NCI-H1048 (cell line): Measurements from ENCODE around the gene AK6.
"Not testable (repeated sequence)": the region's sequence is repeated elsewhere in the genome, so short reads cannot be mapped to it uniquely, and the experiment has no call there.

ENCODE experiments used
- DNase-seq: peaks from one replicate; lab custom pipeline; 2025; lab: John Stamatoyannopoulos, UW

The AK6 gene

DNA sequence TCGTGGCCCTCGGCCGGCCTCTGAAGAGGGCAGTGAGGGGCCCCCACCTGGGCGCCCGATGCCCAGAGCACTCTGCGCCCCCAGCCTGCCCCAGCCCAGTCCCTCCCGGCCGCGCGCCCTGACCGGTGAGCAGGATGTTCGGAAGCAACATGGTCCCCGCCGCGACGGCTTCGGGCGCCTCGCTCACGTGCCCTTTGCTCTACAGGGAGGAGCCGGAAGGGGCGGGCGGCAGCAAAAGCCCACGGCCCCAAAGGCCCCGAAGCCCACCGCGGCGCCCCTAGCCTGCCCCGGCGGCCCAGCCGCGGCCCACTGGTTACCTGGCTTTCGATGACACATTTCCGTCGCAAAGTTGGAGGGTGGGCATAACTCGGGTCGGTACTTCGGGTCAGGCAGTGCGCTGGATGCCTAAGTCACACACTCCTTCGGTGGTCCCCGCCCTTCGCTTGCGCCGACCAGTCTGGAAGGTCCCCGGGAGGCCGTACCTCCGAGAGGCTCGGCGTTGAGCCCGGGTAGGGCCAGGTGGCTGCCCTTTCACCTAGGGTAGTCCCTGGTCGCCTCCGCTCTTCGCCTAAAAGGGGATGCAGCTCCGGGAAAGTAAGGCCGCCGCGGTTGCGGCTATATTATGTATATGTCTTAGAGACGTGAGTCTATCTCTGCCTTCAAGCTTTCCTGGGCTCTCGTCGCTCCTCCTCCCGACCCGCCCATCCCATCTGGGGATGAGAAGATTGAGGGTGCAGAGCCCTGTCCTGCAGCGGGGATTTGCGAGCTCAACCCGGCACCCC, at the start of gene AK6, which contains the start of the genes RAD17 and TAF9:
Gene AK6, minus strand, starts transcription at position 181 of the 782 bp plus-strand sequence. Its CDS starts 30 bp downstream, at position 151.
Gene RAD17, plus strand, starts transcription at position 479 of the 782 bp plus-strand sequence. CDS start 2,391 bp downstream, outside the sequence.
Gene TAF9, minus strand, starts transcription at position 181 of the 782 bp plus-strand sequence. CDS start 3,783 bp downstream, outside the sequence.
- peak; percentile 72 for DNase-seq

DNA sequence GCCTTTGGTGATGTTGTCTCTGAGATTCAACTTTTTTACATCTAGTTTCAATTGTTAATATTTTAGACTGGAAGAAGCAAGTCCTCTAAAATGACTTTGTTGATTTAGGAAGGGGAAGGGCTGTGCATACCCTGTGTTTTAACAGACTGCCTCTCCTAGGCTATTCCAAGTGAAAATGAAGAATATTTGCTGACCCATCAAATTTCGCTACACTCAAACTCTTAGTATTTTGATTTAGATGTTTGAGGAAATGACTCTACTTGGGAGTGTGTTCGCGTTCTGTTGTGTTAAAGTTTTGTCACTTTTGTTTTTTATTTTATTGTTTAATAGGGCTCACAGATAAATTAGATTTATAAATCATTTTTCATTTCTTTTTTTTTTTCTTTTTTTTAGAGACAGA, 49.2 kb upstream of the AK6 start:
- no peak for DNase-seq

DNA sequence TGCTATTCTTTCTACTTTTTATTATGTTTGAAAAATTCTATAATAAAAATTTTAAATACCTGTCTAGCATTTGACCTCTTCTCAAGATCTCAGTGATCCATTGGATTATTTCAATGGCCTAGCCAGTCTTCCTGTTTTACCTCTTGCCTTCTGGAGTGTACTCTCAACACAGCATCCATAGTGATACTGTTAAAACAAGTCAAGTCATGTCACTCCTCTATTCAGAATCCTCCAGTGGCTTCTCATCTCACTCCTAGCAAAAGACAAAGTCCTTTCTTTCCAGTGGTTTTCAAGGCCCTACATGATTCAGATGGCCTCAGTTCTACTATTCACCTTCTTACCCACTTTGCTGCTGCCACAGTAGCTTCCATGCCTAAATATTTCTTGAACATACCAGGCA, 47.4 kb upstream of the AK6 start:
- no peak for DNase-seq

DNA sequence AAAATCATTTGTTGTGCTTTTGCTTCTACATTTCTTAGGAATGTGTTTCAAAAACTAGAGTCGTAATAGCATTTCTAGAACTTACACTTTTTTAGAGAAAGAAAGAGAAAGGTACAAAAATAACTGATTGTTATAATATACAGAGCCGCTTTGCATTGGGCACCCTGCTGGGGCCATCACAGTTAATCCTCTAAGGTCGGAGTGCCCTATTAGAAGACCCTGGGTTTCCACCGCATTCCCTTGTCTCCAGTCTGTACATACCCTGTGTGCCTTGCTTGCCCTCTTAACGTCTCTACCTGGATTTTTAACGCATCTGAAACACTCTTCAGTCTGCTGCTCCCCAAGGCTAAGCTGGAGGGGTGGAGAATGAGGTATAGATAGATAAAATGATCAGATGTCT, 46.9 kb upstream of the AK6 start:
- DNase-seq, result no peak

DNA sequence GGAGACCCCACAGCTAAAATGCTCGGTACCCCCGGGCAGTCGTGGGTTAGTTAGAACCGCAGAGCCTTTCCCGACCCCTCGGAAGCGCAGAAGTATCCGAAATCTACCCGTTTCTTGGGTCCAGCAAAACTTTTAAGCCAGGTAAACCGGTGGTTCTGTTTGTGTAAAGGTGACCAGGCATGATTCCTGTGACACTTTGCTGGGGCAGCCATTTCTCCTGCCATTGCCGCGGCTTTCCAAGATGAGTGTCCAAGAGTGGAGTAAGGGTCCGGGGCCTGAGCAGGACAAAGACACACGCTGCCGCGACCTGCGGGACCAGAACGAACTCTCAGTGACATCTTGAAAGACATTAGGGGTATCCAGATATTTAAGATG, 46.3 kb upstream of the AK6 start:
- no peak for DNase-seq

DNA sequence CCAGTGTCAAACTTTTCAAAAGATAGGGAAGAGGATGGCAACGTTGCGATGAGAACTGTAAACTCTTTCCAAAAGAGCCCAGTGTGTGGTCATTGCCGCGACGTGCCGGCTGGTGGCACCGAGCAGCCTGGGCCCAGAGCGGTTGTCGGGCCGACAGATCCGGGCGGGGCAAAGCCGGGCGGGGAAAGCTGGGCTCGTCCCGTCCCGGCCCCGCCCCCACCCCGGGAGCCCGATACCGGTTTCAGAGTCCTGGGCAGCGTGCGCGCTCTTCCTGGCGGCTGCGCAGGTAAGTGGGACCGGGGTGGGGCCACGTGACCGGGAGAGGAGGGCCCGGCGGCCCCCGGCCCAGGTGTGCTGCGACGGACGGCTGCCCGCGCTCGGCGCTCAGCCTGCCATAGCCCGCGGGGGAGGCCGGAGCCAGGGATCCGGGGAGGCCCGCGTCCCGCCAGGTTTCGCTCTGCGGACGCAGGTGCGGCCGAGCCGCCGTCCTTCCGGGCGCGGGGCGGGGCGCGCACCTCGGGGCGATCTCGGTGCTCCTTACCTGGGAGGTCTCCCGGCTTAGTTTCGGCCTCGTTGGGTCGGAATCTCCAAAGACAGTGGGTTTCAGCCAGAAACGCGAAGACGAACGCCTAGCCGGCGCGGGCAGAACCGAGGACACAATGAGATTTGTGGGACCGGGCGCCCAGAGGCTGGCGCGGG, 45.7 kb upstream of the AK6 start, which contains the start of gene MARVELD2:
Gene MARVELD2, plus strand, starts transcription at position 232 of the 699 bp plus-strand sequence. CDS start 4,270 bp downstream, outside the sequence.
- DNase-seq, result peak; percentile 85

DNA sequence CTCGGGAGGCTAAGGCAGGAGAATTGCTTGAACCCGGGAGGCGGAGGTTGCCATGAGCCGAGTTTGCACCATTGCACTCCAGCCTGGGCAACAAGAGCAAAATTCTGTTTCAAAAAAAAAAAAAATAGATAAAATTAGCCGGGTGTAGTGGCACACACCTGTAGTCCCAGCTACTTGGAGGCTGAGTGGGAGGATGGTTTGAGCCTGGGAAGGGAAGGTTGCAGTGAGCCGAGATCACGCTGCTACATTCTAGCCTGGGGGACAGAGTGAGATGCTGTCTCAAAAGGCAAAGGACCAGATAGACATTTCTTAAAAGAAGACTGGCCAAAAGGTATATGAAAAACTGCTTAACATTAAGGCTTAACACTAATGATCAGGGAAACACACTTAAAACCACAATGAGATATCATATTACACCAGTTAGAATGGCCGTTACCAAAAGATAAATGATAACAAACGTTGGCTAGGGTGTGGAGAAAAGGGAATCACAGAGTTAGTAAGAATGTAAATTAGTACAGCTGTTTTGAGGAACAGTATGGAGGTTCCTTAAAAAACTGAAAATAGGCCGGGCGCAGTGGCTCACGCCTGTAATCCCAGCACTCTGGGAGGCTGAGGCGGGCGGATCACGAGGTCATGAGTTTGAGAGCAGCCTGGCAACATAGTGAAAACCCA, 35.5 kb upstream of the AK6 start:
- no peak for DNase-seq

DNA sequence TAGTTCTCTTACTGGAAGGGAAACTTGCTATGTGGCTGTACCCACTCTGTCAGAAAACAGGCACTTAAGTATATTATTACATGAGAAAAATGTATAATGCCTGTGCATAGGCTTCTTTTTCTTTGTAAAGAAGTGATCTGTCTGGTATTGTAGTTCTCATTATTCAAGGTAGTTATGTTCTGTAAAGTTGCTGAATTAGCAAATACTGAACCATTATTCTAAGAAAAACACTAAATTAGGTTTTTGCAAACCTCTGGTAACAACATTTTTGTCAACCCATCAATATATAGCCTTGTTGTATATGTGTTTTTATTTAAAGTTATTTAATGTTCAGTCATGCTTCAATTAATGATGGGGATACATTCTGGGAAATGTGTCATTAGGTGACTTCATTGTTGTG, 9.1 kb upstream of the AK6 start:
- DNase-seq, result no peak

DNA sequence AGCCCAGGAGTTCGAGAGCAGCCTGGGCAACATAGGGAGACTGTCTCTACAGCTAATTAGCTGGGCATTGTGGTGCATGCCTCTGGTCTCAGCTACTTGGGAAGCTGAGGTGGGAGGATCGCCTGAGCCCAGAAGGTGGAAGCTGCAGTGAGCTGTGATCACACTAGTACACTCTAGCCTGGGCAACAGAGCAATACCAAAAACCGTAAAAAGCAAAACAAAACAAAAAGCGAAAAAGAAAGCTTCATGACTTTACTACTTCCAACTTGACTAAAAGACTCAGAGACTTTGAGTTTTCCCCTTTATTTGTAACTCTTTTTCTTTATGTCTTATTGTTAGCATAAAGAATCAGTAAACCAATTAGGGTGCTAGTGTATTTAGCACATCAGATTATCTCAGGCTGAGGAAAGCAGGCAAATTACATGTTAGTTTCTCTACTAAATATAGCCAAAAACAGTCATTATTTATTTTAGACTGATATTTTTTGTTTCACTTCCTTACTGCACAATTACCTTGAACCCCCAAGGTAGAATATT, 5.7 kb upstream of the AK6 start:
- DNase-seq, result no peak

DNA sequence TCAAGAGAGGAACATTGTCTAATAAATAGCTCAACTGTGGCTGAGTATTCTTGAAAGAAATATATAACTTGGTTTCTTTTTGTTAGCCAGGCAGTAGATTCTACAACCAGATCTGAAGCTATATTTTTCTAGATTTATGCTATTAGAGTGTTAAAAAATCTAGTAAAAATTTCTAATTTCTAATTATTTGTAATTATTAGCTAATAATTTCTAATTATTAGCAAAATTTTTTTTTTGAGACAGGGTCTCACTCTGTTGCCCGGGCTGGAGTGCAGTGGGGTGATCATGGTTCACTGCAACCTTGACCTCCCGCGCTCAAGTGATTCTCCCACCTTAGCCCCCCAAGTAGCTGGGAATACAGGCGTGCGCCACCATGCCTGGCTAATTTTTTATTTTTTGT, 3.1 kb upstream of the AK6 start:
- no peak for DNase-seq

DNA sequence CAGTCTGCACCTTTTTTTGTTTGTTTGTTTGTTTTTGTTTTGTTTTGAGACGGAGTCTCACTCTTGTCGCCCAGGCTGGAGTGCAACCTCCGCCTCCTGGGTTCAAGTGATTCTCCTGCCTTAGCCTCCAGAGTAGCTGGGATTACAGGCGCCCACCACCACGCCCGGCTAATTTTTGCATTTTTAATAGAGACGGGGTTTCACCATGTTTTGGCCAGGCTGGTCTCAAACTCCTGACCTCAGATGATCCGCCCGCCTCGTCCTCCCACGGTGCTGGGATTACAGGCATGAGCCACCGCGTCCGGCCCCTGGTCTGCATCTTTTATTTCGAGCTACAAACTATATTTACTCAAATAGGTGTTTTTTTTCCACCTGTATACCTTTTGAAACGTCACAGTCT, 1.0 kb upstream of the AK6 start:
- not testable (repeated sequence) for DNase-seq

DNA sequence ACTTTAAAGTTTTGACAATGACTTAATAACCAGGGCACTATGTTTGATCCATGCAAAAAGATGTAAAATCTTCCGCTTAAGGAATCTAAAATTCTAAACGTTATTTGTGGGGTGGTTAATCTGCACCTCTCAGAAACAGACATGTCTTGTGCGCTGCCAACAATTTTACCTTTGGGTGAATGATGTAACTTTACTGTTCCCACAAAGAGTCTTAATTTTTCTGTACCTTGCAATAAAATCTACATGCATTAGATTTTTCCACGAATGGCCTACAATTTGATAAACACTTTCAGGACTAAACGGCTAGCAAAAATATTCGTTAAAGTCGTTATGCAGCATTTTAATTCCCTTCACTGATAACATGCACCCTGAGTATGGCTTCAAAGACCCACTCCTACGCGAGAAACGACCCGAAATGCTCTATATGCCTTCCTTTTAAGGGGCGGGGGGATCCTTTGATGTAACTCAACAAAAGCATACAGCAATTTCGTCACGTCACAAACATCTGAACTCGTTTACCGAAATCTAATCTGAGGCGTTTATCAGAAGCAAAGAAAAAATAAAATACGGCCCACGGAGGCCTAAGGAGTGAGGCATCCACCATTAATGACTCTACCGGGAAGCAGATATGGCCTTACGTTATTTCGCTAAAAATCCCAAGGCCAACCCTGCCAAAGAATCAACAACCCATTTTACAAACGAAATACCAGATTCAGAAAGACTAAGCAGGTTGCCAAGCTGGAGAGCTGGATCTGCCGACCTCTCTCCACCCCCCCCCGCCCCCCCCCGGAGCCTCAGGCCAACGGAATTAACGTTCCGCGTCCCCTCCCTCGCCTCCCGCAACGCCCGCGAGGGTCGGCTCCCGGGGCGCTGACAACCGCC, 621 bp downstream of the AK6 start:
- no peak for DNase-seq

DNA sequence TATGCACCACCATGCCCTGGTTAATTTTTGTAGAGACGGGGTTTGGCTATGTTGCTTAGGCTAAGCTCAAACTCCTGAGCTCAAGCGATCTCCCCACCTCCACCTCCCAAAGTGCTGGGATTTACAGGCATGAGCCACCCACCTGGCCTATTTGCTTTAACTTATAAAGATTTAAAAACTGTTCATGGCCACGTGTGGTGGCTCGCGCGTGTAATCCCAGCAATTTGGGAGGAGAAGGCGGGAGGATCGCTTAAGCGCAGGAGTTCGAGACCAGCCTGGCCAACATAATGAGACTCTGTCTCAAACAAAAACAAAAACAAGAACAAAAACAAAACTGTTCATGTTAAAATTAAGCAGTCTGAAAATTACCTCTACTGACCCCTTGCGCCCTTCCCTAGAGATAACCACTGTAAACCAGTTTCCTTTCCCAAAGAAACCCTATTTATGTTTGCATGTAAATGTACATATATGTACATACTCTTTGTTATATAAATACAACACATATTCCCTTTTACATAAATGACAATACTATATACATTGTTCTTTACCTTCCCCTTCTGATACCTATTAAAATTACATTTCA, 1.5 kb downstream of the AK6 start:
- no peak for DNase-seq

DNA sequence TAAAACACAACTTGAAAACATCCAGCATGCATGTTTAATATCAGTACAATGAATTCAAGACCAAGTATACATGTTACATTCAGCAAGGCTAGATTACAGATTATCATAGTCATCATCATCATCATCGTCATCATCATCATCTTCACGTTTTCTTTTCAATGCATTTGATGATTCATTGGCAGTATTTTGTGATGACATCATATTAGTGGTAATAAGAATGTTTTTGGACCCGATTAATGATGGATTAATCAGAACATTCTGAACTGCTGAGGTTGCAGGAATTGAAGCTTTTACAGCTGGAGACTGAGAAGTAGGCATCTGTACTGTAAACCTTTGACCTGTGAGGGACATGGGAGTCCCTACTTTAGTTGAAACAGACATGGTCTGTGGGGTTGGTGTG, 4.5 kb downstream of the AK6 start:
- DNase-seq, result no peak

DNA sequence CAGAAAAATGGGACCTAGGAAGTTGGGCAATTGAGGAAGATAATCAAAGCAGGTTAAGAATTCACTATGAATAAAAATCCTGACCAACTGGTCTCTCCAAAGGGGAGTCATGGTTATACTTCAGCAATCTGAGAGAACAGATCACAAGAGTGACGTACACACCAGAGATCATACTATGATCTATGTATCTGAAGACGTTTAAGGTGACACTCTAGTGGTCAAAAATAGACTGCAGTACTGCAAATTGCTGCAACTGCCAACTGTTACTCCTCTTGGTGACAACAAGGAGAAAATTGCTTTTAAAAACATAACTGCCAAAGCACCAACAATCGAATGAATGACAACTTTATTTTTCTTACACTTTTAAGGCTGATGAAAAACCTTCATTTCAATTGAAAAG, 4.9 kb downstream of the AK6 start:
- no peak for DNase-seq

DNA sequence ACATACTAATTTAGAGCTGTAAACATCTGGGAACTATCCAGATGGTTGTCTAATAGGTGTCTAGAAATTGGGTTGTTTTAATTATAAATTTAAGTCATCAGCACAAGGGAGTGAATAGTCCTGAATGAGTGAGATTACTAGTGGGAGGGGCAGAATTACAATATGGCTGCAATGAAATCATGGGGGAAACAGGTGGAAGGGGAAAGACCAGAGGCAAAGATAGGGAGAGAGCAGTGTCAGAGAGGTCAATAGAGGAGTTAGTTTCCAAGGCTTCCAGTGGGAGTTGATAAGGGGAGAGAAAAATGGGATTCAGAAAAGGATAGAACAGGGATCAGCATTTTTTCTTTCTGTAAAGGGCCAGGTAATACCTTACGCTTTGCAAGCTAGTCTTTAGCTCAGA, 8.9 kb downstream of the AK6 start:
- DNase-seq, result no peak

DNA sequence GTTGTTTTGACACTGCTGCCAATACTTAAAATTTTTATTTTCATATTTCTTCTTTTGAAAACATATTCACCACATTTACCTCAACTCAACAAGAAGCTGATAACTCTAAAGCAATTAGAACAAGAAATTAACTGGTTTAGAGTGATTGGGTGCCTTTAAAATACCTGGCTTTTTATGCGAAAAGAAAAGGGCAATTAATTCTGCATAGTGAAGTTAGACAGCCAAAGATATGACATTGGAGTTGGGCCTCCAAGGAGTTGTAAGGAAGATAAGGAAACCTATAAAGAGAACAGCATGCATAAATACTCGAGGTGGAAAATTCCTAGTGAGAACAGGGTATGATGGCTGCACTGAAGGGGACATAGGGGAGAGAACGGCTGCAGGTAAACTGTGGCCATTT, 9.6 kb downstream of the AK6 start:
- DNase-seq, result no peak

DNA sequence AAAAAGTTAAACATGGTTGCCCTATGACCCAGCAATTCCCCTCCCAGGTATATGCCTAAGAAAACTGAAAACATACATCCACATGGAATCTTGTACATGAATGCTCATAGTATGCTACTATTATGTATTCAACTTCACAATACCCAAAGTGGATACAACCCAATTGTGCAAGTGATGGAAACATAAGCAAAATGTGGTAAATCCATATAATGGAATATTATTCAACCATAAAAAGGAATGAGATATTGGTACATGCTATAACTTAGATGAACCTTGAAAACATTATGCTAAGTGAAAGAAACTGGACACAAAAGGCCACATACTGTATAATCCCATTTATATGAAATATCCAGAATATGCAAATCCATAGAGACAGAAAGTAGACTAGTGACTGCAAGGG, 18.7 kb downstream of the AK6 start:
- no peak for DNase-seq

DNA sequence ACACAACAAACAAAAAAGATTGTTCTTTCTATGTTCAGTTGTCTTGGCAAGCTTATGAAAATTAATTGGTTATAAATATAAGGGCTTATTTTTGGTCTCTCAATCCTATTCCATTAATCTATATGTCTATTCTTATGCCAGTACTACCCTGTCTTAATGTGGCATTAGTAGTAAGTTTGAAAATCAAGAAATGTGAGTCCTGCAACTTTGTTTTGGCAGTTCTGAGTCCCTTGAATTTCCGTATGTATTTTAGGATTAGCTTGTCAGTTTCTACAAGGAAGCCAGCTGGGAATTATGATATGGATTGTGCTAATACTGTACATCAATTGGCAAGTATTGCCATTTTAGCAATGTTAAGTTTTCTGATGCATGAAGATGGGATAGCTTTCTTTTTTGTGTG, 26.2 kb downstream of the AK6 start:
- no peak for DNase-seq

DNA sequence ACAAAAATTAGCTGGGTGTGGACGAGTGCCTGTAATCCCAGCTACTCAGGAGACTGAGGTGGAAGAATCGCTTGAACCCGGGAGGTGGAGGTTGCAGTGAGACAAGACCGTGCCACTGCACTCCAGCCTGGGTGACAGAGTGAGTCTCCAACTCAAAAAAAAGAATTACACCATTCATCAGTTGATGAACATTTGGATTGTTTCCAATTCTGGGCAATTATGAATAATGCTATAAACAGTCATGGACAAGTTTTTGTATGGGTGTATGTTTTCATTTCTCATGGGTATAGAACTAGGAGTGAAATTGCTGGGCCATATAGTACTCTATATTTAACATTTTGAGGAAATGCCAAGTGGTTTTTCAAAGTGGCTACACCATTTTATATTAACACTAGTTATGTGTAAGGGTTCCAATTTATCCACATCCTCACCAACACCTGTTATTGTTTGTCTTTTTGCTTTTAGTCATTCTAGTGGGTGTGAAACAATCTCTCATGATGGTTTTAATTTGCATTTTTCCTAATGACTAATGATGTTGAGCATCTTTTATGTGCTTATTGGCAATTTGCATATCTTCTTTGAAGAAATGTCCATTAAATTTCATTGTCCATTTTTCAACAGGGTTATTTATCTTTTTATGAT, 27.7 kb downstream of the AK6 start:
- no peak for DNase-seq
